Activated naive CD8-positive, alpha-beta T cell treated with anti-CD3 and anti-CD28 coated beads, Interleukin-2, amount 10 ng/mL, durations not matched to agents 7 days and 5 days (primary cell): ENCODE measurements around the gene FAM89A. TPM values are rescaled to one million over a fixed set of nuclear protein-coding genes. Genes with fewer than 3 reads are reported as not detected.
"Not testable (repeated sequence)": the region's sequence is repeated elsewhere in the genome, so short reads cannot be mapped to it uniquely, and the experiment has no call there.

ENCODE experiments used
- ATAC-seq: fragments of 150-1000 bp; cut with Tn5 transposase; one replicate; pipeline ENCODE4 v1.10.0; 2021; ENCODE audit warnings: low read depth, moderate library complexity
- POLR2A ChIA-PET: fragments of 350-600 bp; sonication (Branson Sonifier 250); formaldehyde crosslinking; loops from one replicate; lab custom pipeline; 2021; ENCODE audit warnings: antibody characterized with exemption; lab: Charles Lee
- DNase-seq: peaks from one replicate; pipeline ENCODE4 v3.0.0; 2021
- H3K27ac Mint-ChIP-seq: one replicate; pipeline ENCODE4 v1.8.0; 2022; ENCODE audit warnings: mild to moderate bottlenecking, mixed read lengths
- H3K27me3 Mint-ChIP-seq: one replicate; pipeline ENCODE4 v1.8.0; 2022; ENCODE audit warnings: mild to moderate bottlenecking, moderate library complexity, mixed read lengths
- H3K36me3 Mint-ChIP-seq: one replicate; pipeline ENCODE4 v1.8.0; 2021; ENCODE audit warnings: mild to moderate bottlenecking, mixed read lengths
- H3K4me1 Mint-ChIP-seq: one replicate; pipeline ENCODE4 v1.8.0; 2021; ENCODE audit warnings: mixed read lengths
- H3K4me3 Mint-ChIP-seq: one replicate; pipeline ENCODE4 v1.8.0; 2022; ENCODE audit warnings: mild to moderate bottlenecking, moderate library complexity, mixed read lengths
- H3K9me3 Mint-ChIP-seq: one replicate; pipeline ENCODE4 v1.8.0; 2021; ENCODE audit warnings: mixed read lengths
- total RNA-seq, 2 experiments: library from RNA; stranded (reverse); gene quantifications; one replicate each; pipeline ENCODE4 v1.2.3, GENCODE V29; 2021

The FAM89A gene
- total RNA-seq, 2 experiments from 2014 or later: 6.7 to 7.6 TPM

- no peak overlapping the region for H3K27ac Mint-ChIP-seq
- DNase-seq (no peak), ATAC-seq (no peak)
- peaks cover 3% of the 10 kb centered on the region for H3K36me3 Mint-ChIP-seq
- H3K4me3 Mint-ChIP-seq: no peak overlapping the region
- H3K9me3 Mint-ChIP-seq: no peaks in the 10 kb centered on the region
- H3K4me1 Mint-ChIP-seq: peaks cover 23% of the 10 kb centered on the region
- H3K27me3 Mint-ChIP-seq: peaks cover 18% of the 10 kb centered on the region
- POLR2A ChIA-PET: interaction anchor here (2.6 kb wide), 1 partner anchor 61 kb away, joined by 8 read pairs; no protein-coding TSS in a partner anchor
These were observed 2.2 kb downstream of the FAM89A start for GRCh38 chr1:231037585-231038517.

DNA sequence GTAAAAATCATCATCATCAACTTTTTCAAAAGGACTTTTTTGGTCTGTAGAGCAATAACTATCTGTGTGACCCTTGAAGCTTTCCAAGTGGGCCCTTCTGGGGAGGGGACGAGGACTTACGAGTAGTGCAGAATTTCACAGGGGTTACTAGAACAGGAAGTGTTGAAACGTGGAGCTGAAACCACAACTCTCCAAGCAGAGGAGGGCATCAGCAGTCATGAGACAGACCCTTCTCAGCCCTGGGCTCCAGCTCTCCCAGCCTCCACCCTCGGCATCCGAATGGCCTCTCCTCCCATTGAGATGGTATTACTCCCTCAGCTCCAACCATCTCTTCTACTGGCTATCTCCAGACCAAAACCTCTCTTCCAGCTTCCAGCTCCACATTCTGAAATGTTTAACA is 3.6 kb downstream of the FAM89A start:
- no peak overlapping the region for H3K4me3 Mint-ChIP-seq
- peaks cover 3% of the 10 kb centered on the region for H3K36me3 Mint-ChIP-seq
- H3K4me1 Mint-ChIP-seq: peaks cover 24% of the 10 kb centered on the region
- peaks cover 6% of the 10 kb centered on the region for H3K27me3 Mint-ChIP-seq
- H3K27ac Mint-ChIP-seq: no peak overlapping the region
- POLR2A ChIA-PET: no interaction called here
- H3K9me3 Mint-ChIP-seq: no peaks in the 10 kb centered on the region
- DNase-seq (no peak), ATAC-seq (no peak)

DNA sequence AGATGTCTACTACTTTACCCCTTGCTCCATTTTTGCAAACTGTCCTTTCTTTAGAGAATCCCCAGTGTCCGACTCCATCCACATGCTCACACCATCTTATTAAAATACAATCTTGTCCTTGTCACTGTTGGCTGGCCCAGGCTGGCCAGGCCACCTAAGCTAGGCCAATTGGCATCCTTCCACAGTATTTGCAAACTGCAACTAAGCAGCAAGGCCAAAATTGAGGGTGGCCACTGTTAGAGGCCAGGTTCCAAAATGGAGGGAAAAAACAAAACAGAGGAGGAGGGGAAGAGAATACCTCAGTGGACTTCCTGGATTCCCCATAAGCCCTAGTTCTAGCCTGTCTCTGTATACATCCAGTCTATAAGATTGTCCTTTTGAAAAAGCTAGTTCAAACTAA is 4.3 kb downstream of the FAM89A start:
- H3K9me3 Mint-ChIP-seq: no peaks in the 10 kb centered on the region

DNA sequence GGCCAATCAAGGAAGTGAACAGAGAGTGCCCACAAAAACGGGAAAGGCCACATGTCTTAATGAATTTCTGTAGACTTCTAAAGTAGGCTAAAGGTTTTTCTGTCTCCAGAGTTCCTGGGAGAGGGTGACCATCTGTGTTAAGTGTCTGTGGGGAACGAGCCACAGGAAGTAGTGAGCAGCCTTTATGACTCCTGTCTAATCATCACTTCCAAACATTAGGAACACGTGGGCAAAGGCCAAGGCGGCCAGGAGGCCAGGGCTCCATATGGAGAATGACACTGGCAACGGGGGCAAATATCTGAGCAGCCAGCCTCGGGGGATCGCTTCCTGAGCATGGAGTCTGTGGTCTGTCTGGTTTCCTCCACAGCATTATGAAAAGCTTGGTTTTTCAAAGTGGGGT is 7.1 kb downstream of the FAM89A start:
- Mint-ChIP-seq H3K36me3 (peaks cover 3% of the 10 kb centered on the region), H3K9me3 (no peaks in the 10 kb centered on the region), H3K27ac (no peak overlapping the region), H3K4me3 (no peak overlapping the region), H3K27me3 (no peaks in the 10 kb centered on the region), H3K4me1 (peaks cover 25% of the 10 kb centered on the region)
- POLR2A ChIA-PET: no interaction called here
- ATAC-seq (no peak), DNase-seq (no peak)

More for the DNA sequence above, 4.3 kb downstream of the FAM89A start:
- POLR2A ChIA-PET: no interaction called here
- Mint-ChIP-seq H3K4me1 (peaks cover 24% of the 10 kb centered on the region), H3K4me3 (no peak overlapping the region), H3K36me3 (peaks cover 3% of the 10 kb centered on the region), H3K27ac (no peak overlapping the region), H3K27me3 (peaks cover 2% of the 10 kb centered on the region)
- DNase-seq (no peak), ATAC-seq (no peak)

GRCh38 chr1:231029841-231030240 is 10.2 kb downstream of the FAM89A start:
- H3K9me3 Mint-ChIP-seq: no peaks in the 10 kb centered on the region
- H3K4me1 Mint-ChIP-seq: peaks cover 13% of the 10 kb centered on the region
- no peak for DNase-seq
- no peak for ATAC-seq
- no peaks in the 10 kb centered on the region for H3K27me3 Mint-ChIP-seq
- H3K4me3 Mint-ChIP-seq: no peak overlapping the region
- no peak overlapping the region for H3K27ac Mint-ChIP-seq
- H3K36me3 Mint-ChIP-seq: peaks cover 3% of the 10 kb centered on the region
- POLR2A ChIA-PET: no interaction called here

- POLR2A ChIA-PET, H3K27ac Mint-ChIP-seq, H3K4me3 Mint-ChIP-seq, DNase-seq, H3K27me3 Mint-ChIP-seq, H3K9me3 Mint-ChIP-seq, ATAC-seq, H3K36me3 Mint-ChIP-seq: not testable (repeated sequence)
- H3K4me1 Mint-ChIP-seq: peaks cover 13% of the 10 kb centered on the region
These were observed 10.8 kb downstream of the FAM89A start for GRCh38 chr1:231029247-231029646.

DNA sequence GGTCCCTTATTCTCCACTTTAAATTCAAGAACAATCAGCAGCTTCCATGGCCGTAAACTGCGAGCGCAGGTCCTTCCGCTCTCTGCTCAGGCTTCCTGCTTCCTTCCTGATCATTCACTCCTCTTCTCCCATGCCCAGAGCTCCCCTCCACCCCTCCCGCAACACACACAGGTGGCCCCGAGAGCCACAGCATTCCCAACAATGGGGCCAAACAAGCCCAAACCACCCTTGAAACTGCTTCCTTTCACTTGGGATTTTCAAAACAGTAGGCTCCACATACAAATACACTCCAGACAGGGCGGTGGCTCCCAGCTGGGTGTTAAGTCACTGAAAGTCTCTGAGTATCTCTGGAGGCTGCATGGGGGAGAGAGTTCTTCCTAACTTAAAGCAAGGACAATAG is 11.4 kb downstream of the FAM89A start:
- peaks cover 13% of the 10 kb centered on the region for H3K4me1 Mint-ChIP-seq
- peaks cover 2% of the 10 kb centered on the region for H3K36me3 Mint-ChIP-seq
- no peaks in the 10 kb centered on the region for H3K27me3 Mint-ChIP-seq
- no peak overlapping the region for H3K4me3 Mint-ChIP-seq
- no peak overlapping the region for H3K27ac Mint-ChIP-seq
- POLR2A ChIA-PET: no interaction called here
- ATAC-seq (no peak), DNase-seq (no peak)
- H3K9me3 Mint-ChIP-seq: no peaks in the 10 kb centered on the region

DNA sequence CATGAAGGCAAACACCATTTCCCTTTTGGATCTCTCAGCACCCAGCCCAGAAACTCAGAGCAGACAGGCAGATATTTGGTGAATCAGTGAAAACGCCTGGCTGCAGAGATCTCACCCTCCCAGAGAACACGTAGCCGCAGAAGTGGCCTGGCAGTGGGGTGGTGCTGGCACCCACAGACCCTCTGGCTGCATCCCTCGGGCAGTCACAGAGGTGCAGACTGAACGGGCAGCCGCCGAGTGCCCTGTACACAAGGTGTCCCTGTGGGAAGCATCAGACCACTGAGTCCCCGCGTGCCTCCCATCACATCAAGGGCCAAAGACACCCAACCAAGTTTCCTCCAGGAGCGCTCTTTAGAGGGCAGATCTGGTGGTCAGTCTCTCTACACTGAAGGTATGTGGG is 12.1 kb downstream of the FAM89A start:
- peaks cover 12% of the 10 kb centered on the region for H3K4me1 Mint-ChIP-seq
- no peaks in the 10 kb centered on the region for H3K27me3 Mint-ChIP-seq
- POLR2A ChIA-PET: no interaction called here
- ATAC-seq (no peak), DNase-seq (no peak)
- no peak overlapping the region for H3K4me3 Mint-ChIP-seq
- no peak overlapping the region for H3K27ac Mint-ChIP-seq
- H3K36me3 Mint-ChIP-seq: peaks cover 2% of the 10 kb centered on the region
- H3K9me3 Mint-ChIP-seq: no peaks in the 10 kb centered on the region

- H3K4me3 Mint-ChIP-seq: no peak overlapping the region
These were observed 12.7 kb downstream of the FAM89A start for GRCh38 chr1:231027136-231027925.

DNA sequence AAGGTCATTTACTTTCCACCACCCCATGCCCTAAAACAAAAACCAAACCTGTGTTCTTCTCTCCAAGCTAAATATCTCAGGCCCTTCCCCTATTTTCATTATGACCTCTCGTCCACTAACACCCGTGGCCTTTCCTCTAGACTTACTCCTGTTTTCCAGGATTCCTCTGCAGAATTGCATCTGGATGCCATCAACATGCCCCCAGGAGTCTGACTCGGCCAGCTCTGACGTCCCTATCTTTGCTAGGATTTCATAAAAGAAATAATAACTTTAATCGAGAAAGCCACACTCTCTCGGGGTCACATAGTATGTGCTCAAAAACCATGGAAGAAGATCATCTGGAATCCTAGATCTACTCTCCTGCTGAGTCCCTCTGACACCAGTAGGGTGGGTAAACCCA is 13.5 kb downstream of the FAM89A start:
- H3K4me3 Mint-ChIP-seq: no peak overlapping the region
- POLR2A ChIA-PET: no interaction called here
- H3K27me3 Mint-ChIP-seq: no peaks in the 10 kb centered on the region
- no peak for ATAC-seq
- peaks cover 10% of the 10 kb centered on the region for H3K4me1 Mint-ChIP-seq
- no peaks in the 10 kb centered on the region for H3K9me3 Mint-ChIP-seq
- peaks cover 2% of the 10 kb centered on the region for H3K36me3 Mint-ChIP-seq
- no peak overlapping the region for H3K27ac Mint-ChIP-seq
- no peak for DNase-seq

More at GRCh38 chr1:231027136-231027925, 12.7 kb downstream of the FAM89A start:
- Mint-ChIP-seq H3K27me3 (no peaks in the 10 kb centered on the region), H3K4me1 (peaks cover 10% of the 10 kb centered on the region), H3K9me3 (no peaks in the 10 kb centered on the region), H3K36me3 (peaks cover 2% of the 10 kb centered on the region), H3K27ac (no peak overlapping the region)
- no peak for DNase-seq
- POLR2A ChIA-PET: no interaction called here
- ATAC-seq: no peak

GRCh38 chr1:231023150-231023549 is 16.9 kb downstream of the FAM89A start:
- no peak overlapping the region for H3K4me3 Mint-ChIP-seq
- ATAC-seq: no peak
- no peaks in the 10 kb centered on the region for H3K27me3 Mint-ChIP-seq
- no peak for DNase-seq
- no peak overlapping the region for H3K27ac Mint-ChIP-seq
- POLR2A ChIA-PET: no interaction called here
- peaks cover 8% of the 10 kb centered on the region for H3K36me3 Mint-ChIP-seq
- no peaks in the 10 kb centered on the region for H3K9me3 Mint-ChIP-seq
- peaks cover 14% of the 10 kb centered on the region for H3K4me1 Mint-ChIP-seq

GRCh38 chr1:231022543-231022942 is 17.5 kb downstream of the FAM89A start:
- not testable (repeated sequence) for DNase-seq, H3K9me3 Mint-ChIP-seq
- H3K4me1 Mint-ChIP-seq: peaks cover 12% of the 10 kb centered on the region

DNA sequence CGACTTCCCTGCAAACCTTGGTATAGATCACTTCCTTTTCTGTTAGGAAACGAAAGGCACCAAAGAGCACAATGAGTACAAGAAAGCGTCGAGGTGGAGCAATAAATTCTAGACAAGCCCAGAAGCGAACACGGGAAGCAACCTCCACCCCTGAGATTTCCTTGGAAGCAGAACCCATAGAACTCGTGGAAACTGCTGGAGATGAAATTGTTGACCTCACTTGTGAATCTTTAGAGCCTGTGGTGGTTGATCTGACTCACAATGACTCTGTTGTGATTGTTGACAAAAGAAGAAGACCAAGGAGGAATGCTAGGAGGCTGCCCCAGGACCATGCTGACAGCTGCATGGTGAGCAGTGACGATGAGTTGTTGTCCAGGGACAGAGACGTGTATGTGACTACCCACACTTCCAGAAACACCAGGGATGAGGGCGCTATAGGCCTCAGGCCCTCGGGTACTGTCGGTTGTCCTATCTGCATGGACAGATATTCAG is 18.5 kb downstream of the FAM89A start:
- POLR2A ChIA-PET: no interaction called here
- Mint-ChIP-seq H3K4me3 (no peak overlapping the region), H3K4me1 (peaks cover 12% of the 10 kb centered on the region), H3K36me3 (peaks cover 6% of the 10 kb centered on the region), H3K9me3 (no peaks in the 10 kb centered on the region), H3K27me3 (no peaks in the 10 kb centered on the region), H3K27ac (no peak overlapping the region)
- ATAC-seq (no peak), DNase-seq (no peak)

More at GRCh38 chr1:231022543-231022942, 17.5 kb downstream of the FAM89A start:
- POLR2A ChIA-PET, ATAC-seq, H3K4me3 Mint-ChIP-seq, H3K27me3 Mint-ChIP-seq, H3K27ac Mint-ChIP-seq, H3K36me3 Mint-ChIP-seq: not testable (repeated sequence)
